GM18870 (cell line): ENCODE data around the gene CACNA1I.

Experiments
- ATAC-seq: cut with Tn5 transposase; IDR thresholded peaks from one replicate; pipeline ENCODE4 v1.9.1; 2021; ENCODE audit warnings: moderate library complexity; ENCODE audit not compliant: unreplicated experiment

Gene CACNA1I

GRCh38 chr22:39595622-39596172 is 25.1 kb downstream of the CACNA1I start:
- ATAC-seq: no peak

- ATAC-seq: no peak
These were observed 26.0 kb downstream of the CACNA1I start for GRCh38 chr22:39596601-39597000.

GRCh38 chr22:39597236-39597869 is 26.8 kb downstream of the CACNA1I start:
- no peak for ATAC-seq

- no peak for ATAC-seq
These were observed 27.7 kb downstream of the CACNA1I start for GRCh38 chr22:39598017-39598965.

- ATAC-seq: no peak
These were observed 30.1 kb downstream of the CACNA1I start for GRCh38 chr22:39600491-39601179.

GRCh38 chr22:39601180-39601535 is 30.6 kb downstream of the CACNA1I start:
- ATAC-seq: no peak

- no peak for ATAC-seq
These were observed 32.8 kb downstream of the CACNA1I start for GRCh38 chr22:39603345-39603744.

- no peak for ATAC-seq
These were observed 39.7 kb downstream of the CACNA1I start for GRCh38 chr22:39610246-39610645.

- ATAC-seq: no peak
These were observed 40.2 kb downstream of the CACNA1I start for GRCh38 chr22:39610766-39611165.

GRCh38 chr22:39611360-39611759 is 40.8 kb downstream of the CACNA1I start:
- no peak for ATAC-seq

GRCh38 chr22:39612811-39613548 is 42.4 kb downstream of the CACNA1I start:
- no peak for ATAC-seq

GRCh38 chr22:39613549-39613921 is 43.0 kb downstream of the CACNA1I start:
- ATAC-seq: no peak

- ATAC-seq: no peak
These were observed 43.9 kb downstream of the CACNA1I start for GRCh38 chr22:39614442-39614841.

- no peak for ATAC-seq
These were observed 45.5 kb downstream of the CACNA1I start for GRCh38 chr22:39616051-39616450.

GRCh38 chr22:39616781-39617180 is 46.2 kb downstream of the CACNA1I start:
- ATAC-seq: no peak

GRCh38 chr22:39617342-39617741 is 46.8 kb downstream of the CACNA1I start:
- ATAC-seq: no peak

- ATAC-seq: no peak
These were observed 47.6 kb downstream of the CACNA1I start for GRCh38 chr22:39617970-39618757.

- no peak for ATAC-seq
These were observed 48.5 kb downstream of the CACNA1I start for GRCh38 chr22:39618996-39619530.

GRCh38 chr22:39620924-39621690 is 50.6 kb downstream of the CACNA1I start:
- no peak for ATAC-seq
